Frontal cortex (tissue), 4 donors: ENCODE results near the gene ZSCAN16. TPM values are rescaled to one million over a fixed set of nuclear protein-coding genes. Genes with fewer than 3 reads are reported as not detected.

Experiments used
- DNase-seq, 2 donors: peaks; one replicate each; pipeline ENCODE4 v3.0.0; 2012; ENCODE audit warnings: low spot score in 2 of 2
- FAIRE-seq: peaks from 2 replicates; lab custom pipeline; 2012; peaks lifted over from hg19 to GRCh38; lab: Jason Lieb, UNC
- total RNA-seq: library from RNA; depleted of rRNA; stranded (reverse); fragments of >200 nt; gene quantifications from one replicate; pipeline ENCODE4 v1.2.3, GENCODE V29; 2014
- donor health status: control.
- donor health status: control.
- donor health status: control.

The ZSCAN16 gene
- total RNA-seq, 1 donor from 2014 or later: 14.3 TPM

DNA sequence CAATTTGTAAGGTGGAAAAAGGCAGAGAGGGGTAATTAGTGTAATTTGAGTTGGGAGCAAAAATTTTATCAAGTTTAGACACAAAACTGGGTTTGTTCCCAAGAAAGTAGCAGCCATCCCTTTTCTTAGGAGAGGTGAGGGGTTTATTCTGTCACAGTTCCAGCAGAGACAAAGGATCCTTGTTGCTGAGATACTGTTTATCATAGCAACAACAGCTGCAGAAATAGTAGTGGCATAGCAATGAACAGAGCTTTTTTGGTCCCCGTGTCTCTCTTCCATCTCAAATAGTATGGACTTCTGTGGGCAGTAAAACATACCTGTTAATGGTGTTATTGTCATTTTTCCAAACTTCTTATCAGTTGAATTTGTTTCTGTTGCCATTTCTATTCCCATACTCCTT is 41.2 kb downstream of the ZSCAN16 start:
- FAIRE-seq: no peak
- DNase-seq: no peak

GRCh38 chr6:28167068-28167467 is 42.7 kb downstream of the ZSCAN16 start:
- FAIRE-seq (no peak), DNase-seq (no peak)

GRCh38 chr6:28167926-28168325 is 43.5 kb downstream of the ZSCAN16 start:
- FAIRE-seq (no peak), DNase-seq (no peak)

GRCh38 chr6:28171271-28171670 is 46.9 kb downstream of the ZSCAN16 start:
- FAIRE-seq: no peak
- DNase-seq: no peak

DNA sequence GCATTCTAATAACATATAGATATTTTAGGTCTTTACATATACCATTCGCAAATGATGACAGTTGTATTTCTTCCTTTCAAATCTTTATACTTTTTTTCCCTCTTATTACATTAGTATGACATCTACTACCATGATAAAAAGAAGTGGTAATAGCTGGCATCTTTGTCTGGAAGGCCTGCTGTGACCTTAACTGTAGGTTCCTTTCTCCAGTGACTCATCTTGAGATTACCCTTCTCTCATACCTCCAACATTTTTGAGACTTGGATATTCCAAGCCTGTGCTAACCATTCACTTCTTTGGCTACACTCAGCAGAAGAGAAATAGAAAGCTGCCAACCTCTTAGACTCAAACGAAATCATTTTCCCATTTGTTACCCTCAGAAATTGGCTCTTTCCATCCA is 47.6 kb downstream of the ZSCAN16 start:
- FAIRE-seq (no peak), DNase-seq (no peak)

DNA sequence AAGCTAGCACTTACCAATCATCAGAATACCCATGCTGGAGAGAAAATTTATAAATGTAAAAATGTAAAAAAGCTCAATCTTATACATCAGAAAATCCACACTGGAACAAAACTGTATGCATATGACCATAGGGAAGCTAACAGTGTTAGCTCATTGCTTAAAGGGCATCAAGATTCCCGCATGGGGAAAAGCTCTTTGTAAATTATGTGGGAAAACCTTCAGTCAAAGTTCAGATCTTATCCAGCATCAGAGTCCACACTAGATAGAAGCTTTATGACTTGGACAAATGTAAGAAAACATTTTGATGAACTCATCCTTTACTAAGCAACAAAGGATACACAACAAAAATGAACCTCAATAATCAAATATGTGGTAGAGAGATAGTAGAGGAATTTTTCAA is 52.0 kb downstream of the ZSCAN16 start:
- FAIRE-seq: no peak
- no peak for DNase-seq

Other genes starting within 250 kb of the ZSCAN16 start
- gene OR2B2, start 212.2 kb upstream of the ZSCAN16 start, total RNA-seq: not detected
- not detected for gene OR2B6, start 167.4 kb upstream of the ZSCAN16 start, total RNA-seq
- 1.2 TPM for gene ZNF165, start 44.0 kb upstream of the ZSCAN16 start, total RNA-seq
- gene ZKSCAN8, start 17.3 kb downstream of the ZSCAN16 start, total RNA-seq: 15.9 TPM
- 45.7 TPM for gene ZSCAN9, start 100.7 kb downstream of the ZSCAN16 start, total RNA-seq
- gene ZKSCAN4, start 127.7 kb downstream of the ZSCAN16 start, total RNA-seq: 9.4 TPM
- 3.7 TPM for gene NKAPL, start 134.7 kb downstream of the ZSCAN16 start, total RNA-seq
- gene ZSCAN26, start 142.5 kb downstream of the ZSCAN16 start, total RNA-seq: 36.3 TPM
- 19.2 TPM for gene PGBD1, start 157.0 kb downstream of the ZSCAN16 start, total RNA-seq
- 13.5 TPM for gene ZSCAN31, start 211.5 kb downstream of the ZSCAN16 start, total RNA-seq
- gene ZKSCAN3, start 225.3 kb downstream of the ZSCAN16 start, total RNA-seq: 7.3 TPM